HL-60 (cell line): ENCODE data around the gene GUCY2F.

ENCODE experiments used
- POLR2AphosphoS5 ChIP-seq: IDR thresholded peaks from 2 replicates; pipeline ENCODE4 v1.6.1; 2012; ENCODE audit warnings: low read depth
- REST ChIP-seq: IDR thresholded peaks from 2 replicates; pipeline ENCODE4 v1.6.1; 2012; ENCODE audit warnings: low read depth; ENCODE audit not compliant: insufficient replicate concordance
- SPI1 ChIP-seq: IDR thresholded peaks from 2 replicates; pipeline ENCODE4 v1.6.1; 2012; ENCODE audit warnings: low read depth, mild to moderate bottlenecking, borderline replicate concordance
- TF ChIP-seq, protein P1 (sequence below): IDR thresholded peaks from one replicate; pipeline ENCODE4 v1.5.1; 2011; ENCODE audit warnings: low read length, control low read depth, inconsistent platforms; ENCODE audit not compliant: insufficient read depth

DNA sequence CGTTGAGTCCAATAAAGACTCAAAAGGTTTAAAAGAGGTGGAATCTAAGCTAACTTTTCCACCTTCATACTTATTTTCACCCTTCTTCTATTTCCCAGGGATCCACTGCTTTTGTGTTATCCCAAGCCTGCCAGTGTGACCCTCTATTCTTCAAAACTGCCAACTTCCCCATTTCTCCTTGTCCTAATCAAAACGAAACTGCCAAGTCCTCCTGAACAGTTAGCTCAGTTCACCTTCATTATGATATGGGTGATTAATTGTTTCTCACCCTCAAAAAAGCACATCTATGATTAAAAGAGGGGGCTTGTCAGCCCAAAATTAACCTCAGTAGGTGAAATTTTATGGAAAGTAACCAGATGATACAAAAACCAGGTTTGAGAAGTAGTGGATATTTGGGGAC lies 108.4 kb downstream of the GUCY2F start:
- TF ChIP-seq POLR2AphosphoS5 (no peak), REST (no peak), SPI1 (no peak)
- TF ChIP-seq, protein P1, sequence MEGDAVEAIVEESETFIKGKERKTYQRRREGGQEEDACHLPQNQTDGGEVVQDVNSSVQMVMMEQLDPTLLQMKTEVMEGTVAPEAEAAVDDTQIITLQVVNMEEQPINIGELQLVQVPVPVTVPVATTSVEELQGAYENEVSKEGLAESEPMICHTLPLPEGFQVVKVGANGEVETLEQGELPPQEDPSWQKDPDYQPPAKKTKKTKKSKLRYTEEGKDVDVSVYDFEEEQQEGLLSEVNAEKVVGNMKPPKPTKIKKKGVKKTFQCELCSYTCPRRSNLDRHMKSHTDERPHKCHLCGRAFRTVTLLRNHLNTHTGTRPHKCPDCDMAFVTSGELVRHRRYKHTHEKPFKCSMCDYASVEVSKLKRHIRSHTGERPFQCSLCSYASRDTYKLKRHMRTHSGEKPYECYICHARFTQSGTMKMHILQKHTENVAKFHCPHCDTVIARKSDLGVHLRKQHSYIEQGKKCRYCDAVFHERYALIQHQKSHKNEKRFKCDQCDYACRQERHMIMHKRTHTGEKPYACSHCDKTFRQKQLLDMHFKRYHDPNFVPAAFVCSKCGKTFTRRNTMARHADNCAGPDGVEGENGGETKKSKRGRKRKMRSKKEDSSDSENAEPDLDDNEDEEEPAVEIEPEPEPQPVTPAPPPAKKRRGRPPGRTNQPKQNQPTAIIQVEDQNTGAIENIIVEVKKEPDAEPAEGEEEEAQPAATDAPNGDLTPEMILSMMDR, result no peak
